Measurements from ENCODE around the gene SNAPC4.

SNAPC4 gene

DNA sequence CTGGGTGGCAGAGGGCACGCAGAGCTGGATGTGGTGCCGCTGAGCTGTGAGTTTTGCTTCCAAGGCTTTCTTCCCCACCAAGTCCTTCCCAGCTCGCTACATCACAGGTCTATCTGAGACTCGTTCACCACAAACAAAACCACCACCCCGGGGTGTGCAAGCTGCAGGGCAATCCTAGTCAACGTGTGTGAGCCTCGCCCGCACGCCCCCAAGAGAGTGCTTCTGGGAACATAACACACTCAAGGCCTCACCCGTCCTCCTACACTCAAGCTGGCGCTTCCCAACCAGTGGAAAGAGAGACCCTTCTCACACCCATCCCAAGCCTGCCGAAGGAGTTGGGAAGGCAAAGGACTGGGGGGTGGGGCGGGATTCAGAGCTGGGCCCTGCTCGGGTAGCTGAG is 10.6 kb downstream of the SNAPC4 start:
- DNase-seq (ENCODE audit: low spot score), result no peak

DNA sequence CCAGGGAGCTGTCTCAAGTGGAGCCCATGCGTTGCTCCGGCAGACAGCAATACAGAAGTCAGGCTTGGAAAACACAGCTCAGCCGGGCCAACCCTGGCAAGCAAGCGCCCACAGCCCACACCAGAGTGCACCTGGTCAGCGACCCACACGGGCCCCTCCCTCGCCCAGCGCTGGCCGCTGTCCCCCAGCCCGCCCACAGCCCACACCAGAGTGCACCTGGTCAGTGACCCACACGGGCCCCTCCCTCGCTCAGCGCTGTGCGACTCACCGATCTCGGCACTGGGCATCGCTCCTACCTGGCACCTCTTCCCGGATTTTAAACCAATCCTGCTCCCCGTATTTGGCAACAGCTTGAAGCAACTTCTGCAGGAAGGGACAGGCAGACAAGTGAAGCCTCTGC is 12.8 kb downstream of the SNAPC4 start:
- no peak for DNase-seq (ENCODE audit: low spot score)

DNA sequence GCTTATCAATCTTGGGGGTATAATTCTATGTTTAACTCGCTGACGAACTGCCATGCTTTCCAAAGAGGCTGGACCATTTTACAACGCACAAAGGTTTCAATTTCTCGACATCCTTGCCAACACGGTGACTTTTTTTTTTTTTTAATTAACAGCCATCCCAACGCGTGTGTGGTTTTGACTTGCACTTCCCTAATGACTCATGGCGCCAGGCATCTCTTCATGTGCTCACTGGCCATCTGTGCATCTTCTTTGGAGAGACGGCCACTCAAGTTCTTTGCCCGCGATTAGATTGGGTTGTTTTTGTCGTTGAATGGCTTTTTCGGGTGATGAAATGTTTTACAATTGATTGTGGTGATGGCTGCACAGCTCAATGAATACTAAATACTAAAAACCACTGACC is 14.0 kb downstream of the SNAPC4 start:
- no peak for DNase-seq (ENCODE audit: low spot score)

DNA sequence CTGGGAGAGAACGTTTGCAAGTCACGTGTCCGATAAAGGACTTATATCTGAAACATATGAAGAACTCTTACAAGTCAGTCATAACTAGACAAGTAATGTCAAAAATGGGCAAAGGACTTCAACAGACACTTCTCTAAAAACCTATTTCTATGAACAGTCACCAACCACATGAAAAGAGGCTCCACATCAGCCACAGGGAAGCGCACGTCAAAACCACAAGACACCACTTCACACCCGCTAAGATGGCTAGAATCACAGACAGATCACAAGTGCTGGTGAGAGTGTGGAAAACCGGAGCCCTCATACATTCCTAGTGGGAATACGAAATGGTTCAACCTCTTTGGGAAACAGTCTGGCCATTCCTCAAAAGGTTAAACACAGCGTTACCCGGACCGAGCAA is 15.0 kb downstream of the SNAPC4 start:
- DNase-seq (ENCODE audit: low spot score), result no peak

DNA sequence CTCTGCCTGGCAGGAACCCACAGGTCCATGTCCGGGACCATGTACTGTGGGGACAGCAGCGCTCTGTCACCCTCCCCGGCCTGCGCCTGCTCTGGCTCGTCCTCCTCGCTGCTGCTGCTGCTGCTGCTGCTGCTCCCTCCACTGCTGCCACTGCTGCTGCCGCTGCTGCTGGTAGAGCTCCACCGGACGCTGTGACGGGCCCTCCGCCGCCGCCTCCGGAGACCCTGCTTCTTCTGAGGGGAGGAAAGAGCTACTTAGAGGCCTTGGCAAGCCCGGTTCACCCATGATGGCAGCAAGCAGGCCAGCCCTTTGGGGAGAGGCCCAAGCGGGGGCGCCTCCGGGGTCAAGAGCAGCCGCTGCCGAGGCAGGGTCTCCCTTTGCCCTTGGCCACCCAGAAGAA is 16.5 kb downstream of the SNAPC4 start:
- no peak for DNase-seq (ENCODE audit: low spot score)

DNA sequence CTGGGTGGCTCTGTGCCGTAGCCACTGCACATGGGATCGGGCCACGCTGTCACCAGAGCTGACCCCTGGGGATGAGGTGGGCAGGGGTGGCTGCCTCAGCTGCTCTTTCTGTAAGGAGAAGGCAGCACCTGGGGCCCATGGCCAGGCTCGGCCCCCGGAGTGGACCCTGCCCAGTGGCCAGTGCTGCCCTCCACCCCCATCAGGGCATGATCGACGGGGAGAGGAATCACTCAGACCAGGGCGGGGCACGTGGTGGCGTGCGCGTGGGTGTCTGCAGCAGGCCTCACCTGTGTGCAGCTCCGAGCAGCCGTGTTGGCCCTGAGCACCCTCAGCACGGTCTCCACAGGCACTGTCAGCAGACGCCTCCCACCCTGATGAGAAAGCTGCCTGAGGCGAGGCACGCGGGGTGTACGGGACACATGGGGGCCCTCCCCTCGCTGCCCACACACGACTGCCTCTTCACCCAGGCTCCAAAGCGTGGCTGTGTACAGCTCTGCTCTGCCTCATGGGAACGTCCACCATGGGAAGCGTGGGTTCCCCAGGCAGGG is 17.9 kb downstream of the SNAPC4 start:
- DNase-seq (ENCODE audit: low spot score), result no peak

DNA sequence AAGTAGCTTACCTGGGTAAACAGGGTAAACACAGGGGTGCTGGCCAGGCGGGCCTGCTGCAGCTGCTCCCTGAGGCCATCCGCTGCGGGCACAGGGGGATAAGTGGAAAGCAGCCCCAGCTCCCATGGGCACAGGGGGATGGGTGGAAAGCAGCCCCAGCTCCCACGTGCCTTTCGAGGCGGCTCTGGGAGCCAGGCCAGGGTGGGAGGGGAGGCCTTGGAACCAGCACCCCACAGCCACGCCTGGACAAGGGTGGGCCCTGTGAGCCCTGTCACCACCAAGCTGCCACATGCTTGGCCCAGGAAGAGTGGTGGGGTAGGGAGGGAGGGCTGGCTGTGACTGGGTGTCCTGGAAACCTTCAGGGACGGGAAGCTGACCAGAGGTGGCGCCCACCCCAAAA is 18.7 kb downstream of the SNAPC4 start:
- no peak for DNase-seq (ENCODE audit: low spot score)

DNA sequence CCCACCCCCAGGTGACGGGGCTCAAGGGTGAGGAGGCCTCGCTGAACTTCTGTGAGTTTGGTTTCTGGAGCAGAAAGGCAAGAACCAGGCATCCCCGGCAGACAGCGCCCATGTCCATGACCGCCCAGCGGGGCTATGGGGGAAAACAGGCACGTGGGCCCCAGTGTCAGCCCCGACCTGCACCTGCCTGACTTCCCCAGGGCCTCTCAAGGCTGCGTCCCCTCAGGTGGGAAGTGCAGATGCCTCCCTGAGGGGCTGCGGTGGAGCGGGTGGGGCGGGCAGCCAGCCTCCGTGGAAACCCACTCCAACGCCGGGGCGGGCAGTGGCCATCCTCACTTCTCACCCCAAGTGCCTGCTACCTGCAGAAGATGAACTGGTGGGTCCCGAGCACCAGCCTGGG is 19.6 kb downstream of the SNAPC4 start:
- DNase-seq (ENCODE audit: low spot score), result no peak

DNA sequence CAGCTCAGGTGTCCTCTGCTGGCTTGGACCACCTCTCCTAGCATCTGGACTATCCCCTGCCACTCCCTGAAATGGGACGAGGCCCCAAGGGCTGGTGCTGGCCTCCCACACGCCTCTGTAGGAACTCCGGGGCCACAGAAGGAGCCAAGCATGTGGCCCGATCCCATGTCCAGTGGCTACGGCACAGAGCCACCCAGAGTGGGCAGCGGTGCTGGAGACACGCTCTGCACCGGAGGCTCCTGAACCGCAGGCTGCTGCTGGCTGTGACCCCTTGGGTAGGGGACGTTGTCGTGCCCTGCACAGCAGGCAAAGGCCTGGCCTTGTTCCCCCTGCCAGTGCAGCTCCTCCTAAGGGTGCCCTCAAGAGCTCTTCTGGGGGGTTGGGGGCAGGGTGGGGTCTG is 20.1 kb downstream of the SNAPC4 start:
- no peak for DNase-seq (ENCODE audit: low spot score)

DNA sequence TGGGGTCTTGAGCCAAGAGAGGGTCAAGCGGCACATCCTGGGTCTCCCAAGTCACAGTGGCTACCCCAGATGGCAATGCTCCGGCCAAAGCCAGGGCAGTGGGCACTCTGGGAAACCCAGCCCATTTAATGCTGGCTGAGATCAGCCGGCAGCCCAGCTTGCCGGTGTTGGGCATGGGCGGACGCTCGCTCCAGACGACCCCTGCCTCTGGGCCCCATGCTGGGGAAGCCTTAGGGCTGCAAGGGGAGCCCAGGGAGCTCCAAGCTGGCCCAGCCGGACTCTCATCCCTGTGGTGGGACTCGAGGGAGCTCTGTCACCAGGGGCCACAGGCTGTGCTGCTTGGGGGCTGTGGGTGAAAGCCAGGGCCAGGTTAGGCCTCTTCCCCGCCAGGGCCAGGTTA is 20.6 kb downstream of the SNAPC4 start:
- DNase-seq (ENCODE audit: low spot score), result no peak

DNA sequence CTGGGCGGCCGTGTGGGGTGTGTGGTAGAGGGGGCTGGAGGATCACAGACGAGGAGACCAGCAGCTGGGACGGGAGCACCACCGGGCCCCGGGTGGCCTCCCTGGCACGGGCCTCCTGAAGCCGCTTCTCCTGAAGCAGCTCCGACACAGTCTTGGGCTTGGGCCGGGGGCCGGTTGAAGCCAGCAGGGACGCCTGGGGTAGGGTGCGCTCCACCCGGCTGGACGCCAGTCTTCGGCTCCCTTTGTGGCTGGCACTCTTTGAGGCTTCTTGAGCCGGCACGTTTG is 21.0 kb downstream of the SNAPC4 start:
- DNase-seq (ENCODE audit: low spot score), result no peak

DNA sequence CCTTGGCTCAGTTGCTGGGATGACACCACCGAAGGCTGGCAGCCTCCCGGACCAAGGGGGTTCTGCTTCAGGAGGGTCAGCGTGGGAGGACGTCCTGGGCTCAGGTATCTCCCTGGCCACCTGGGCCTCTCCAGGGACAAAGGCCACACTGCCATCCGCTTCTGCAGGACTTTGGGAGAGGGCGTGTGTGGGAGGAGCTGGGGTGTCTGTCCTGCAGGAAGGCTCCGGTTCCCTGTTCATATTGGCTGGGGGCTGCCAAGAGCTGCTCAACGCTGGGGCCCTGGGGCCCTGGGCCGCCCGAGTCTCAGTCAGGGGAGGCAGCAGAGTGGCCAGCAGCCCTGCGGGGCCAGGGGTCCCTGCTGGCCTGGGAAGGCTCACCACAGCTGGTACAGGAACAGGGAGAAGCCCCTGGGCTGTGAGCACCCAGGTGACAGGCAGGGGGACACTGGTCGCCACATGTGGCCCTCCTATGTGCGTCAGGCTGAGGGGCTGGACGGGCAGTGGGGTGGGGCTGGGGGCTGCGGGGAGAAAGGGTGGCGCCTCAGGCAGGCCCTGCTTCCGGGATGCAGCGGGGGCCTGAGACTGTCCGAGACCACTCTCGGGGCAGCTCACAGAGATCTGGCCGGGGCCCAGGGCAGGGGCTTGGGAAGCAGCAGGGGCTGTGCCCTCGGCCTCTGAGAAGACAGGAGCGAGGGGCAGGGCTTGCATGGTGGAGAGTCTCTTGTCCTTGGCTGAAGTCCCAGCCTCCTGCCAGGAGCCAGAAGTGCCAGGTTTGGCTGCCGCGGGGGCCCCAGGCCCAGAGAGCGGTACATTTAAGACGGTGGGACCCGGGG is 21.6 kb downstream of the SNAPC4 start:
- DNase-seq (ENCODE audit: low spot score), result no peak

DNA sequence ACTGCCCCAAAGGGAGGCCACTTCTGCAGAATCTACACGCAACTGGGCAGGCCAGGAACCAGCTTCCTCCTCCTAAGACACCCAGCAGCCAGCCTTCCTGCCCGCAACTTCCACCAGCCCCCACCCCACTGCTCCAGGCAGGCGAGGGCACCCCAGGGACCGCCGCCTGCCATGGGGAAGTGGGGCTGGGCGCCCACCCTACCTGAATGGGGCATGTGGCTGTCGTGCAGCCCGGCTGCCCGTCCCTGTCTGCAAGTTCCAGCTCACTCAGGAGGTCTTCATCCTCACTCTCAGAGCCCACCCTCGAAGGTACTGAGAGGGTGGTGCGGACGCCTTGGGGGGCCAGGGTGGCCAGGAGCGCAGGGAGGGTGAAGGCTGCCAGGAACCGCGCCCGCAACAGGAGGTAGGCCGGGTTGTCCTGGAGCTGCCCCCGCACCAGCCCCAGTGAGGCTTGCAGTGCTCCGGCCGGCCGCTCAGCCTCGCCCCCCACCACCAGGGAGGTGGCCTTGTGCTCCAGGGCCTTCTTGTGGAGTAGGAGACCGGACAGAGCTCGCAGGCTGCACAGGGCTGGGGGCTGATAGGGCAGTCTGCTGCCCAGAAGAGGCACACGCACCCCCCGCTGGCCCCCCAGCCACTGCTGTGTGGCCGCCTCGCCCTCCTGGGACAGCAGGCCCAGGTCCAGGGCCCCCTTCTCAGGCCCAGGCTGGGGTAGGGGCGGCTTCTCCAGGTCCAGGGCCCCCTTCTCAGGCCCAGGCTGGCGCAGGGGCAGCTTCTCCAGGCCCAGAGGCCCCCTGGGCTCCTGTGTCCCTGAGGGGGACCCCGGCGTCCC is 22.4 kb downstream of the SNAPC4 start:
- DNase-seq (ENCODE audit: low spot score), result no peak

DNA sequence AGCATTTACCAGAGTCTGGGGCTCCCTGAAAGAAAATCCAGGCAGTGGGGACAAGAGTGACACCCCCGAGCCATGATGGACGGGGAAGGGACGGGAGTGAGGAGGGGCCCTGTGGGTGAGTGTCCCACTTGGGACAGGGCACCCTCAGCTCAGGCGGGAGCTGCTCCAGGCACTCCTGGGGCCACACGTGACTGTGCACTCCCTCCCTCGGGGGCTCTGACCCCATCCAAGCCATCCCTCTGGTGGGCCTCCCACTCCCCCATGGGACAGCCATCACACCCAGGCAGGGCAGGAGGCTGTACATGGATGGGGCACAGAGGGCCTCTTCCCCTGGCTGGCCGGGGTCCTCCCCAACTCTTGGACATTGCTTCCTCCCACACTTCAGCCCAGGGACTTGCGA is 23.5 kb downstream of the SNAPC4 start:
- no peak for DNase-seq (ENCODE audit: low spot score)

DNA sequence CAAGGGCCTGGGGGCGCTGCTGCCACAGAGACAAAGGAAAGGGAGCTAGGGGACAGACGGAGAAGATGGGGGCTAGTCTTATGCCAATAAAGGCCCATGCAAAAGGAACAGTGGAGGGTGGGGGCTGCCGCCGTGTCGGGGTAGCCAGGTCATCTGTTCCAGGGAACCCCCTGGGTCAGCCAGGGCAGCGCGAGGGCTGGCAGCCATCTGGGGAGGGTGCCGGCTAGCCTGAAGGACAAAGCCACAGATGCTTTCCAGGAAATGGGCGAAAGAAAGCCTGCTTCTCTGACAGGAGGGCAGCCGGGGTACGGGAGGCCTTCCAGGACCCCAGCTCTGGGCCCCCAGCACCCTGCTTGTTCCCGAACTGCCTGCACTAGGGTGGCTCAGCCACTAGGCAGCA is 24.9 kb downstream of the SNAPC4 start:
- no peak for DNase-seq (ENCODE audit: low spot score)

DNA sequence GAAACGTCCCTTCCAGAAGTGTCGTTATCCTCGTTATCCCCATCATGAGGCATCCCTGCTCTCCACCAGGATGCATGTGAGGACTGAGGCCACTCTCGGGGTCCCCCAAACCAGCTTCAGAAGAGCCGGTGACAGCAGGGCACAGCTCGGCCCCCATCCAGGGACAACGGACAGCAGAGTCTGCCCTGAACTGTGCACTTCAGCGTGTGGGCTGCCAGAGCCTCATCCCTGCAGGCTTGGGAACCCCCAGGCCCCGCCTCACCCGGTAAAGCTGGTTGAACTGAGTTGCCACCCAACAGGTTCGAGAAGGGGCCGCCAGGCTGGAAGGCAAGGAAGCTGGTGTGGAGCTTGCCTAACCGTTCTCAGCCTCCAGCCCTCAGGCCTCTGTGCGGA is 25.8 kb downstream of the SNAPC4 start:
- no peak for DNase-seq (ENCODE audit: low spot score)

DNA sequence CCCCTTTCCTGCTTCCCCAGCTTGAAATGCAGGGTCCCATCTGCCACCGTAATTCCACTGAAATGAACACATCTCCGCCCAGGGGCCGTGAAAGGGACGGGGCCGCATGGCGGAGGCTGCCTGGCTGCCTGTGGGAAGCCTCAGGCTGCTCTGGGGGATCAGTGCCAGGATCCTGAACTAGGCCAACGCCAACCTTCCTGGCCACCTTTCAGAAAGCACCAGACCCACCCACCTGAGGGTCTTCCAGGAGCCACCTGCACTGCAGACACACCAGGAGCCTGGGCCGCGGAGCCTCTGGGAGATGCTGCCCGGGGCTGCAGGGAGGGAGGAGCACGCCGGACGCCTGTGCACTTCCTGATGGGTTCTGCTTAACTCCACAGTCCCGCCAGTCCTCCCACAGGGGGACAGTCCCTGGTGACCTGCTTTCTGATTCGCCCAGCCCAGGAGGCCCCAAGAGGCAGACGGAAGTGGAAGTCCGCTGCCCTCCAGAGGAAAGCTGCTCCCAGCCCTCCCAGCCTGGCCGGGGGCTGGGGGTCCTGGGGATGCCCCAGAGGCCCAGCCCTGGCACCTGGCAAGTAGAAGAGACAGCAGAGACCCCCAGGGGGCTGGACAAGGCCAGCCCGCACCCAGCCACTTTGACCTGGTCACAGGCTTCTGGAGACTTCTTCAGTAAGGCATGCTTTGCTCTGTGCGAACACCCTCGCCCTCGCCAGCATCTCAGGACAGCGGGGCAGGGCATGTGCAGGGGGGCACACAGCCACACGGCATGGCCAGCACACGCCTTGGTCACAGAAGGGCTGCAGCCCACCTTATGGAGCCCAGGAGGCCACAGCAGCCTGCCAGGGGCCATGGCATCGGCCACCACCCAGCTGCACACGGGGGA is 26.4 kb downstream of the SNAPC4 start, which contains the start of gene CARD9:
Gene CARD9 (minus strand): TSS at position 370 of the 883 bp plus-strand sequence. CDS start 1,591 bp downstream, outside the sequence.
- no peak for DNase-seq (ENCODE audit: low spot score)

DNA sequence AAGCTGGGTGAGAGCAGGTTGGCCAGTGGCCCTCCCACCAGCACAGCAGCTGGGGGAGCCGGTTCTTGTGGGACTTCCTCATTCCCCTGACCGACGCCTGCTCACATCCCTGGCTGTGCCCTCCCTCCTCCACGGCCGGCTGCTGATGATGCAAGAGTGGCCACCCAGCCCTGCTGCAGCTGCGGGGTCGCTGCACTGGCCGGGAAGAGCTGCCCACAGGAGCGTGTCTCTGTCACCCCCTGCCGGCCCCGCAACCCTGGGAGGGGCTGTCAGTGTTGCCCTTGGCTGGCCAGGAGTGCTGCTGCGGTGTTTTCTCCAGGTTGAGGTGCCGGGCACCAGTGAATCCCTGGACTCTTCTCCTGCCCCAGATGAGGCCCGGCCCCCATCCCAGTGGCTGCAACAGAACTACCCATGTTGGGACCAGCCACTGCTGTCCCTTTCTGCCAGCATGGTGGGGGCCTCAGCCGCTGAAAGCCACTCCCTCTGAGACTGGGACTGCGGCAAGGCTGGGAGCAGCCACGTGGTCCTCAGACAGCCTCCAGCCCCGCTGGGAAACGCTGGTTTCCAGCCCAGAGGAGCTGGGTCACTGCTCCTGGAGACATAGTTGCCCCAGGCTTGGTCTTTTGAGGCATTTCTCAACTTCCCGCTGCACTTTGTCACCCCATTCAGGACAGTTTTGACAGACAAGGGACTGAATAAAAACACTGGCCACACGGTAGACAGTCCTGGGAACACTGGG is 27.2 kb downstream of the SNAPC4 start:
- DNase-seq (ENCODE audit: low spot score), result peak; percentile 63

DNA sequence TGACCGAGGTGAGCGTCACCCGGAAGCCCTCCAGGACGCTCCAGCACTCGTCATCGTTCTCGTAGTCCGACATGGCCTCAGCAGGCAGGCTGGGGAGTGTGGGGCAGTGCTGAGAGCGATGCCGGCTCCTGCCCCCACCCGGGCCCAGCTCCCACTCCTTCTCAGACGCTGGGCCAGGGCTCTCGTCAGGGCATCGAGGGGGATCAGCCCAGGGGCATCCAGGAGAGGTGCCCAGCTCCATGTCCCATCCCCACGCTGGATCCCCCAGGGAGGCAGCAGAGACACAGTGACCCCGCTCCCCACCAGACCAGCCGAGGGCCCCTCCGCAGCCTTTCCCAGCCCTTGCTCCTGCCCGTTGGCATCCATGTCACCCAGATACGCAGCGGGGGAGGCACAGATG is 28.0 kb downstream of the SNAPC4 start:
- DNase-seq (ENCODE audit: low spot score), result no peak

DNA sequence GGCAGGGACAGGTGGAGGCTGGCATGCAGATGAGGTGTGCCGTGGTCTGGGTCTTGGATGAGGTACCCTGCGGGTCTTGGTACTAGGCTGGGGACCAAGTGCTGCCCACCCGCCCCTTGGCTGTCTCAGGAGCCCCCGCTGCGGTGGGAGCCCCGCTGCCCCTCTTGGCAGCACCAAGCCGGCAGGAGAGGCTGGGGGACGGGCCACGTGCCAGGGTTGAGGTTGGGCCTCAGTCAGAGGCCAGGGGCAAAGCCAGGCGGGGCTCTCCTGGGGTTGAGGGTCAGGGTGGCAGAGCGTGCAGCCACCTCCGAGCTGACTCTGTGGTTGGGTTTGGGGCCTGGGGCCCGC is 28.5 kb downstream of the SNAPC4 start:
- no peak for DNase-seq (ENCODE audit: low spot score)

DNA sequence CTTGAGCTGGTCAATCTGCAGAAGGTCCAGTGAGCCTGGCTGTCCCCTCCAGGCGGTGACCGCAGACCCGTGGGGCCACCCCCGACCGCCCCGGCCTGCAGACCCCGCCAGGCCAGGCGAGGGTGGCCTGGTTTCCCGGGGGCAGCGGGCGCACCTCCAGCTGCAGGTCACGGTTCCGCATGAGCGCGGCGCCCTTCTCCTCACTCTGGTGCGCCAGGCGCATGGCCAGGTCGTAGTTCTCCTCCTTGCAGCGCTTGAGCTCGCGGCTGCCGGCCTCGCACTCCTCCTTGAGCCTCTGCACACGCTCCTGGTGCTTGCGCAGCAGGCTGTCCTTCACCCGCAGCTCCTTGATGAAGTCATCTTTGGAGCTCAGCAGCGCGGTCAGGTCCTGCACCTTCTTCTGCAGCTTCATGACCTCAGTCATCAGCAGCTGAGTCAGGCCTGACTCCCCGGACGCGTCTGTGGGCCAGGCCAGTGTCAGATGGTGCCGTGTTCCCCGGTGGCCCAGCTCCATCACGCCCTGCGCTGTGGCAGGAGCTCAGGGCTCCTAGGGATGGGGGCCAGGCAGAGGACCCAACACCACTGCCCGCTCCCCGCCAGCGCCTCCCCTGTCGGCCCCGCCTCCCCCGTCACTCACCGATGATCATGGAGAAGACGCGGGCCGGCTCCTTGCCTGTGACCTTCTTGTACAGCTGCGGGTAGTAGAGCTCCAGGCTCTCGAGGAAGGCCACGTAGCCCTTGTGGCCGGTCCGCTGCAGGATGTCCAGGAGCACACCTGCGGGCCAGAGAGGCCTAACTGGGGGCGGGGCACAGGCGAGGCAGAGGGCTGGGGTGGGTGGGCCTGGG is 29.1 kb downstream of the SNAPC4 start:
- no peak for DNase-seq (ENCODE audit: low spot score)
